HFFc6 (cell line): ENCODE data around the gene STOML1. TPM values are rescaled to one million over a fixed set of nuclear protein-coding genes. Genes with fewer than 3 reads are reported as not detected.

Experiments
- DNase-seq: peaks from one replicate; pipeline ENCODE4 v3.0.0-alpha.2; 2018
- H3K27ac Mint-ChIP-seq: 2 replicates; pipeline ENCODE4 v1.8.0; 2020; ENCODE audit warnings: mild to moderate bottlenecking, mixed read lengths
- H3K27me3 Mint-ChIP-seq: 2 replicates; pipeline ENCODE4 v1.8.0; 2021; ENCODE audit warnings: mild to moderate bottlenecking, moderate library complexity, mixed read lengths; ENCODE audit not compliant: insufficient read depth
- H3K36me3 Mint-ChIP-seq: 2 replicates; pipeline ENCODE4 v1.8.0; 2021; ENCODE audit warnings: low read depth, mixed read lengths
- H3K4me1 Mint-ChIP-seq: 2 replicates; pipeline ENCODE4 v1.8.0; 2020; ENCODE audit warnings: low read depth, mixed read lengths
- H3K4me3 Mint-ChIP-seq: 2 replicates; pipeline ENCODE4 v1.8.0; 2020; ENCODE audit warnings: mild to moderate bottlenecking, moderate library complexity, mixed read lengths
- H3K9me3 Mint-ChIP-seq: 2 replicates; pipeline ENCODE4 v1.8.0; 2020; ENCODE audit warnings: mild to moderate bottlenecking, mixed read lengths
- CTCF ChIP-seq: fragments of 200-600 bp; sonication (generic); IDR thresholded peaks from 2 replicates; pipeline ENCODE4 v1.5.0; 2021; ENCODE audit warnings: antibody characterized with exemption, mild to moderate bottlenecking
- total RNA-seq, 6 experiments: library from RNA; stranded (reverse); fragmentation: NEBNext Ultra II Directional; extraction: Animal tissue kit (Norgen Biotek cat#: 25700); gene quantifications; 2 replicates in 1 of 6; 3 replicates in 5 of 6; pipeline ENCODE4 v1.2.3, GENCODE V29; 2021

The STOML1 gene
- total RNA-seq, 6 experiments from 2014 or later, result 21.4 to 30.6 (median 24.7) TPM

- TF ChIP-seq CTCF, result no peak
- no peak for DNase-seq
- no peak overlapping the region for H3K4me3 Mint-ChIP-seq
- peaks cover 12% of the 10 kb centered on the region for H3K36me3 Mint-ChIP-seq
- no peaks in the 10 kb centered on the region for H3K9me3 Mint-ChIP-seq
- no peaks in the 10 kb centered on the region; the same call in 1 of the 2 replicates for H3K27me3 Mint-ChIP-seq
- no peak overlapping the region for H3K27ac Mint-ChIP-seq
- peaks cover 29% of the 10 kb centered on the region for H3K4me1 Mint-ChIP-seq
Observed at GRCh38 chr15:74034206-74034755, 42.2 kb upstream of the STOML1 start.

- DNase-seq, result no peak
- Mint-ChIP-seq H3K9me3 (no peaks in the 10 kb centered on the region), H3K27me3 (no peaks in the 10 kb centered on the region; the same call in 1 of the 2 replicates), H3K4me1 (peaks cover 15% of the 10 kb centered on the region), H3K36me3 (peaks cover 16% of the 10 kb centered on the region), H3K27ac (no peak overlapping the region), H3K4me3 (no peak overlapping the region)
- TF ChIP-seq CTCF, result no peak
Observed at GRCh38 chr15:74032606-74033561, 40.8 kb upstream of the STOML1 start.

- Mint-ChIP-seq H3K9me3 (no peaks in the 10 kb centered on the region), H3K27me3 (no peaks in the 10 kb centered on the region; the same call in 1 of the 2 replicates), H3K36me3 (peaks cover 16% of the 10 kb centered on the region), H3K27ac (no peak overlapping the region), H3K4me1 (peaks cover 6% of the 10 kb centered on the region), H3K4me3 (no peak overlapping the region)
- no peak for TF ChIP-seq CTCF
- DNase-seq, result no peak
Observed at GRCh38 chr15:74032046-74032445, 40.0 kb upstream of the STOML1 start.

GRCh38 chr15:74028646-74029045 is 36.6 kb upstream of the STOML1 start:
- Mint-ChIP-seq H3K27ac (no peak overlapping the region), H3K27me3 (no peaks in the 10 kb centered on the region), H3K9me3 (no peaks in the 10 kb centered on the region), H3K4me1 (peaks cover 25% of the 10 kb centered on the region), H3K4me3 (no peak overlapping the region), H3K36me3 (peaks cover 11% of the 10 kb centered on the region)
- no peak for TF ChIP-seq CTCF
- no peak for DNase-seq

- Mint-ChIP-seq H3K9me3 (no peaks in the 10 kb centered on the region), H3K36me3 (peaks cover 18% of the 10 kb centered on the region), H3K27me3 (no peaks in the 10 kb centered on the region), H3K4me1 (peaks cover 32% of the 10 kb centered on the region), H3K27ac (no peak overlapping the region), H3K4me3 (no peak overlapping the region)
- no peak for TF ChIP-seq CTCF
- DNase-seq, result no peak
Observed at GRCh38 chr15:74027688-74028087, 35.6 kb upstream of the STOML1 start.
